GM10248 (cell line): ENCODE results near the gene CAMTA1.

ENCODE experiments used
- CTCF ChIA-PET: fragments of 300-600 bp; sonication (Branson Sonifier 250); formaldehyde crosslinking; extraction: SDS; loops from one replicate; lab custom pipeline; 2021; ENCODE audit warnings: antibody characterized with exemption; lab: Yijun Ruan, JAX
- POLR2A ChIA-PET: fragments of 350-650 bp; sonication (Branson Sonifier 250); formaldehyde crosslinking; extraction: SDS; loops from one replicate; lab custom pipeline; 2020; ENCODE audit warnings: antibody characterized with exemption; lab: Yijun Ruan, JAX
- DNase-seq: peaks from one replicate; pipeline ENCODE4 v3.0.0; 2012; ENCODE audit errors: extremely low spot score
- CTCF ChIP-seq: IDR thresholded peaks from 2 replicates; pipeline ENCODE4 v1.5.1; 2012; ENCODE audit warnings: mild to moderate bottlenecking, low read depth; ENCODE audit errors: extremely low read depth, missing control alignments, control extremely low read depth

The CAMTA1 gene

GRCh38 chr1:7727809-7728471 is 942.7 kb downstream of the CAMTA1 start:
- no peak for TF ChIP-seq CTCF
- no peak for DNase-seq
- CTCF ChIA-PET, result interaction anchor here (1.0 kb wide), 1 partner anchor 22 kb away, joined by 3 read pairs; no protein-coding TSS in a partner anchor
- POLR2A ChIA-PET, result no interaction called here

- no peak for DNase-seq
- TF ChIP-seq CTCF, result no peak
- ChIA-PET POLR2A (no interaction called here), CTCF (no interaction called here)
These were observed 944.5 kb downstream of the CAMTA1 start for GRCh38 chr1:7729761-7730160.

GRCh38 chr1:7732331-7732730 is 947.1 kb downstream of the CAMTA1 start:
- POLR2A ChIA-PET, result no interaction called here
- CTCF ChIA-PET, result interaction anchor here (0.7 to 0.8 kb wide), 2 partner anchors 20 kb away, joined by 3 to 5 read pairs; no protein-coding TSS in a partner anchor

GRCh38 chr1:7733276-7733675 is 948.0 kb downstream of the CAMTA1 start:
- DNase-seq, result no peak
- no peak for TF ChIP-seq CTCF
- ChIA-PET POLR2A (no interaction called here), CTCF (interaction anchor here (0.8 to 1.9 kb wide), 3 partner anchors 19 to 86 kb away, joined by 4 to 5 read pairs (median 4); no protein-coding TSS in a partner anchor)

More at GRCh38 chr1:7732331-7732730, 947.1 kb downstream of the CAMTA1 start:
- no peak for DNase-seq
- TF ChIP-seq CTCF, result no peak

- no peak for TF ChIP-seq CTCF
- ChIA-PET CTCF (interaction anchor here (1.5 kb wide), 1 partner anchor 14 kb away, joined by 5 read pairs; no protein-coding TSS in a partner anchor), POLR2A (no interaction called here)
- no peak for DNase-seq
These were observed 952.8 kb downstream of the CAMTA1 start for GRCh38 chr1:7738044-7738443.

- no peak for DNase-seq
- ChIA-PET POLR2A (no interaction called here), CTCF (interaction anchor here (1.0 to 2.9 kb wide), 3 partner anchors 9 to 76 kb away, joined by 3 to 15 read pairs (median 3); no protein-coding TSS in a partner anchor)
- no peak for TF ChIP-seq CTCF
These were observed 958.1 kb downstream of the CAMTA1 start for GRCh38 chr1:7743346-7743745.
